NOMO-1 (cell line): ENCODE data around the gene PIRT.

Experiments
- DNase-seq, 2 experiments: peaks; one replicate each; lab custom pipeline; 2025; ENCODE audit not compliant: unreplicated experiment in 2 of 2; lab: John Stamatoyannopoulos, UW

The PIRT gene

DNA sequence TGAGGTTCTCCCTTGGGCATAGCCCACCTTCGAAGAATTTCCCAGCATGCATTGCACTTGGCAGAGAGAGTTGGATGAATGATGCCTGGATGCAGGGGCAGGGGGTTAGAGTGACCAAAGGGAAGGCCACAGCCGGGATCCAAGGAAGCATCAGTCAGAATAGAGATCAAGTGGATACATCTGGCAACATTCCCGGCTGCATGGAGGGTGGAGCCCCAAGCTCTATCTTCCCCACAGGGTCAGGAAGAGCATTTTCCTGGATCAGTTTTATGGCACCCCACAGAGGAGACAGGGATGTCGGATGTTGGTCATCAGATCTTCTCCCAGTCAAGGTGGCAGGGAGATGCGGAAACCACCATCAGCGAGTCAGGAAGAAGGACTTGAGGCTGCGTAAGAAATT, 13.0 kb downstream of the PIRT start:
- no peak for DNase-seq

DNA sequence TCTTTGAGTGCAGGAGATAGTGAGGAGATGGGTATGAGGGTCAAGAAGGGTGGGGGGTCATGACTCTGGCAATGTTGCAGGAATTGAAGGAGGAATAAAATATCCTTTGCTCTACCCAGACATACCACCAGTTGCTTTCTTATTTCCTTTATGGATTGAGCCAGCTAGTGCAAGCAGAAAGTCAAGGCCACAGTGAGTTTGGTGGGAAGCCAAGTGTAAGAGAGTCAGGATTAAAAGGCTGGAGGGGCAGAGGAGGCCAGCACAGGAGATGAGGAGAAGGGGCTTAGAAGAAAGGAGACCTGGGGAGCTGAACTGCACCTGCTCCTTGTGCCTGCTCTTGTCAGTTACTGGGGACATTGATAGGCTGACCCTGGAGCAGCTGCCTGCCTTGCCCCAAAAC, 16.1 kb downstream of the PIRT start:
- DNase-seq: no peak

DNA sequence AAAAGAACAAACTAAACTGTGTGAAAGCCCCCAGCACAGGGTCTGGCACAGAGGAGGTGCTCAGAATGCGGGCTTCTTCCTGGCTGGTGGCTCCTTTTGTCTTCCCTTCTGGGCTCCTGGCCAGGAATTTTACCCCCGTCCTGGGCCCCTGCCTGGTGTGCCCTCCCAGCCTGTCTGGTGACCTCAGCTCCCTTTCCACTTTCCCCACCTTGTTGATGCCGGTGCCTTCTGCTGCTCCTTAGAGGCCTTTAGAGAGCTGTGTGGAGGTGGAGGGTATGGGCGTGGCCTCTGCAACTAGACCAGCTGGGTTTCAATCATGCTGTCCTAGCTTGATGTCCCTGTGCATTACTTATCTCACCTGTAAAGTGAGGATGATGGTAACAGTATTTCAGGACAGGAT, 16.8 kb downstream of the PIRT start:
- no peak for DNase-seq

- no peak for DNase-seq
Measured at GRCh38 chr17:10815319-10815718, 22.6 kb downstream of the PIRT start.

- DNase-seq: no peak
Measured at GRCh38 chr17:10814075-10814474, 23.8 kb downstream of the PIRT start.

- DNase-seq: no peak
Measured at GRCh38 chr17:10812674-10813073, 25.2 kb downstream of the PIRT start.

DNA sequence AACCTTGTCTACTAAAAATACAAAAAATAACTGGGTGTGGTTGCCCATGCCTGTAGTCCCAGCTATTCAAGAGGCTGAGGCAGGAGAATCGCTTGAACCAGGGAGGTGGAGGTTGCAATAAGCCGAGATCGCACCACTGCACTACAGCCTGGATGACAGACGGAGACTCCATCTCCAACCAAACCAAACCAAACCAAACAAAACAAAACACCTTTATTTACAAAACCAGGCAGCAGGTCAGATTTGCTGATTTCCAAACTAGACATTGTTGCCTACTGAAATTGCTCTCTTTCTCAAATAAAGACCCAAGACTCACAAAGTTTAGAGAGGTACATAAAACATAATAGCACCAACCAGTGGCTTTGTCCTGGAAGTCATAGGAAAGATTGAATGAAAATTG, 28.3 kb downstream of the PIRT start:
- no peak for DNase-seq

DNA sequence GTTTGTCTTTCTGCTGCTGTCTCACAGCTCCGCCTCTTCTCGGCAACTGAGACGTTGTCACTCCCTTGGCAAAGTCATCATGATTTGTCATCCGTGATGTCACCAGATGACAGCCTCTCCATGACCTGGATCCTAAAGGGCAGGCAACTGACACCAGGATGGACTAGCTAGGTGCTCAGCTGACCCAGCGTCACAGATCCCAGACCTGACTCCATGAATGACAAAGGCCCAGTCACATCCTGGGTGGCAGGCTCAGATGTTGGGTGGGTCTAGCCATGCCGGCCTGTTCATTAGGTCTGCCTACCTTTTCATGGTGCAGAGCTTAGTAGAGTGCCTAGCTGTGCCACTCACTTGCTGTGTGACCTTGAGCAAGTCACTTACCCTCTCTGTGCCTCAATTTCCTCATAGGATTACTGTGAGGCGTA, 30.2 kb downstream of the PIRT start:
- DNase-seq: no peak

- DNase-seq: no peak
Measured at GRCh38 chr17:10806545-10807262, 31.2 kb downstream of the PIRT start.

GRCh38 chr17:10805911-10806310, 32.0 kb downstream of the PIRT start:
- no peak for DNase-seq

GRCh38 chr17:10804546-10804945, 33.3 kb downstream of the PIRT start:
- no peak for DNase-seq

GRCh38 chr17:10803830-10804475, 33.9 kb downstream of the PIRT start, which contains the start of gene TMEM238L:
Gene TMEM238L (minus strand): TSS chr17:10804099. CDS start chr17:10803963, 136 bp downstream.
- no peak for DNase-seq

DNA sequence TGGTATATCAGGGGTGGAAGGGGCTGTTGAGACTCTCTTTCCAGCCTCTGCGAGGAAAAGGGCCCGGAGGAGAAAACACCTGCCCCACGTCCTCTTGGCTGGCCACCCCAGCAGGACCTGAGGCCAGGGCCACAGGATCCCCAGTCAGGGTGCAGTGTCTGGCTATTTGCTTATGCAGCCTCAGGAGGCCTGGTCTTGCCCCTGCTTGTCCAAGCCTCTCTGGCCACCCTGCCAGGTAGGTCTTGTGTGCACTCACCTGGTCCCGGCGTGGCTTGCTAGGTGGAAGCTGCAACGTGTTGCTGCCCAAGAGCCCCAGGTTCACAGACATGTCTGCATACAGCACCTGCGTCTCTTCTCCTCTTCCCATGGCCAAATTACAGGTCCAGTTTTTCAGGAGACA, 34.5 kb downstream of the PIRT start:
- DNase-seq: no peak

DNA sequence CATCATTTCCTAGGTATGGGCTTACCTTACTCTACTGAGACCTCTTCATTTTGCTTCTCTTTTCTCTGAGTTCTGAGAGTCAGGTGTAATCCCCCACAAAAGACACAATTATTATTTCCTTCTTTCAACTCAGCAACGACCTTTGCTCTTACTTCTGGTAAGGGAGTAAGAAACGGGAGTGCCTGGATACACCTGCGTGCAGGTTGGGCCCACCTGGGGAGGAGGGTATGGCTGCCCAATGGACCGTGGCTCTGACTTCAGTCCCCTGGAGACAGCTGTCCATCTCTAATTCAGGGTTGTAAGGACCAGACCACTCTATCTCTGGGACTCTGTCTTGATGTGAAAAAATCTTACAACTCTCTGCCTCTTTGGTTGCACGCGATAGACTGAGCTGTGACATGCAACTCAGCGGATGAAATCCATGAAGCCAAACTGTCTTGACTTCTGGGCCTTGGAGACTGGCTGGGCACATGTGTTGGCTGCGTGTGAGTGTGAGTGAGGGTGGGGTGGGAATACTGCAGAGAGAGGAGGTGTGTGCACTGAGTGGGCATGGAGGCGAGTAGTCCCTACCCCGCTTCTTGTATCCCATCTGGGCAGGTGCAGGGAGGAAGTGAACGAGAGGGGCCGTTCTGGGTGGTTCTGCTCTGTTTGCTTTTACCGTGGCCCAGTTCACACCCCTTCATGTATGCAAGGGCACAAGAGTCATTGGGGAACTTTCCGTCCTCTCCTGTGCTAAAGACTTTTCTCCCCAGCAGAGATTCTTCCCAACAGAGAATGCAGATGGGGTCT, 35.2 kb downstream of the PIRT start:
- DNase-seq: no peak

GRCh38 chr17:10799407-10799806, 38.5 kb downstream of the PIRT start:
- DNase-seq: peak in 1 of 2 experiments; percentile 41

GRCh38 chr17:10798910-10799309, 39.0 kb downstream of the PIRT start:
- DNase-seq: no peak

DNA sequence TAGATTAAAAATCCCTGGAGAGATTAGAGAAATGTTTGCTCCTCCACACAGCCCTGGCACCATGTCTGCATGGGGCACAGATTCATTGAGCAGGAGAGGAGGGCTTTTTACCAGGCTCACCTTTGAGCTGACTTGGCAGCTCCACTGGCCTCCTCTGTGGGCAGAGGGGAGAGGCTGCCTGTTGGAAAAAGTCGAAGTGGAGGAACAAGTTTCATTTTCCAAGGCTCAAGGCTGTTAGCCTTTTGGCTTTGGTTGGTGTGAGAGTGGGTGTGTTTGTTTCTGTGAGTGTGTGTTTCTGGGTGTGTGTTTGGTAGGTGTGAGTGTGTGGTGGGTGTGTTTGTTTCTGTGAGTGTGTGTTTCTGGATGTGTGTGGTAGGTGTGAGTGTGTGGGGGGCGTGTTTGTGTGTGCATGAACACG, 39.5 kb downstream of the PIRT start:
- no peak for DNase-seq

GRCh38 chr17:10797476-10798328, 40.2 kb downstream of the PIRT start:
- no peak for DNase-seq

- DNase-seq: no peak
Measured at GRCh38 chr17:10793816-10794215, 44.1 kb downstream of the PIRT start.

- no peak for DNase-seq
Measured at GRCh38 chr17:10793256-10793655, 44.6 kb downstream of the PIRT start.

GRCh38 chr17:10792151-10792550, 45.7 kb downstream of the PIRT start:
- DNase-seq: peak in 1 of 2 experiments; percentile 5
